Naive B cell (primary cell): ENCODE results near the gene DOK4. TPM values are rescaled to one million over a fixed set of nuclear protein-coding genes. Genes with fewer than 3 reads are reported as not detected.
"Not testable (repeated sequence)": the region's sequence is repeated elsewhere in the genome, so short reads cannot be mapped to it uniquely, and the experiment has no call there.

ENCODE experiments used
- ATAC-seq, 2 donors: fragments of 150-1000 bp; cut with Tn5 transposase; 2 replicates each; pipeline ENCODE4 v1.10.0; 2021; ENCODE audit warnings: low read depth in 2 of 2, mild to moderate bottlenecking in 2 of 2, moderate library complexity in 2 of 2
- DNase-seq: peaks from one replicate; pipeline ENCODE4 v3.0.0; 2022
- H3K27ac Mint-ChIP-seq, 6 donors: one replicate each; pipeline ENCODE4 v1.8.0; 2020 to 2022; ENCODE audit warnings: mild to moderate bottlenecking in 6 of 6, mixed read lengths in 6 of 6, moderate library complexity in 5 of 6, inconsistent platforms in 2 of 6
- H3K27me3 Mint-ChIP-seq, 3 donors: one replicate each; pipeline ENCODE4 v1.8.0; 2021 to 2022; ENCODE audit warnings: mixed read lengths in 3 of 3, mild to moderate bottlenecking in 1 of 3
- H3K36me3 Mint-ChIP-seq, 2 donors: one replicate each; pipeline ENCODE4 v1.8.0; 2020 to 2022; ENCODE audit warnings: mixed read lengths in 2 of 2, inconsistent platforms in 1 of 2, mild to moderate bottlenecking in 1 of 2
- H3K4me1 Mint-ChIP-seq, 3 donors: one replicate each; pipeline ENCODE4 v1.8.0; 2020 to 2022; ENCODE audit warnings: mixed read lengths in 3 of 3, inconsistent platforms in 1 of 3, mild to moderate bottlenecking in 1 of 3, moderate library complexity in 1 of 3
- H3K4me3 Mint-ChIP-seq, 8 donors: one replicate each; pipeline ENCODE4 v1.8.0; 2020 to 2022; ENCODE audit warnings: mild to moderate bottlenecking in 8 of 8, mixed read lengths in 8 of 8, moderate library complexity in 8 of 8, inconsistent platforms in 2 of 8
- H3K9me3 Mint-ChIP-seq, 7 donors: one replicate each; pipeline ENCODE4 v1.8.0; 2020 to 2022; ENCODE audit warnings: mixed read lengths in 7 of 7, mild to moderate bottlenecking in 5 of 7, inconsistent platforms in 2 of 7, moderate library complexity in 1 of 7
- polyA plus RNA-seq, 6 donors: library from polyadenylated mRNA; unstranded; fragments of 300-500 nt; fragmentation: Illumina TruSeq; gene quantifications; one replicate each; pipeline ENCODE4 v1.2.3, GENCODE V29; 2021; ENCODE audit warnings: low read depth in 6 of 6

DOK4 gene
- polyA plus RNA-seq, 6 donors from 2014 or later: 0.22 to 2.1 (median 1.4) TPM; not detected in 1

GRCh38 chr16:57462978-57463362 lies 23.3 kb downstream of the DOK4 start:
- peaks cover 0 to 13% of the 10 kb centered on the region in 2 donors for H3K36me3 Mint-ChIP-seq
- DNase-seq: no peak
- peak overlapping the region; percentile 88 to 100 (median 100) for H3K4me3 Mint-ChIP-seq
- no peaks in the 10 kb centered on the region for H3K27me3 Mint-ChIP-seq
- ATAC-seq: no peak
- peaks cover 17 to 34% (median 21%) of the 10 kb centered on the region in 3 donors for H3K4me1 Mint-ChIP-seq
- H3K27ac Mint-ChIP-seq: peak overlapping the region in 4 of 6 donors; percentile 44 to 90 (median 78)
- H3K9me3 Mint-ChIP-seq: no peaks in the 10 kb centered on the region

- H3K27me3 Mint-ChIP-seq: no peaks in the 10 kb centered on the region
- H3K27ac Mint-ChIP-seq: peak within 1 kb of the TSS; percentile 90 to 99 (median 96)
- peaks cover 17 to 34% (median 21%) of the 10 kb centered on the region in 3 donors for H3K4me1 Mint-ChIP-seq
- DNase-seq (peak; percentile 88), ATAC-seq (peak; percentile 97 to 98)
- peak within 1 kb of the TSS; percentile 88 to 100 (median 100) for H3K4me3 Mint-ChIP-seq
- peaks cover 0 to 8% of the 10 kb centered on the region in 2 donors for H3K36me3 Mint-ChIP-seq
- H3K9me3 Mint-ChIP-seq: no peaks in the 10 kb centered on the region
These were observed 23.9 kb downstream of the DOK4 start, which contains the start of gene POLR2C for GRCh38 chr16:57462209-57462977. POLR2C (plus strand) TSS chr16:57462679; CDS start chr16:57462725, 46 bp downstream.

GRCh38 chr16:57452021-57452420 lies 34.3 kb downstream of the DOK4 start:
- H3K9me3 Mint-ChIP-seq: no peaks in the 10 kb centered on the region
- H3K4me1 Mint-ChIP-seq: peaks cover 10 to 11% (median 11%) of the 10 kb centered on the region in 3 donors
- no peak overlapping the region for H3K4me3 Mint-ChIP-seq
- ATAC-seq (no peak), DNase-seq (no peak)
- H3K27me3 Mint-ChIP-seq: no peaks in the 10 kb centered on the region
- H3K36me3 Mint-ChIP-seq: peaks cover 23 to 34% of the 10 kb centered on the region in 2 donors
- H3K27ac Mint-ChIP-seq: peak overlapping the region in 1 of 6 donors; percentile 37

- peak; percentile 98 for ATAC-seq
- H3K4me3 Mint-ChIP-seq: peak within 1 kb of the TSS; percentile 88 to 95 (median 93)
- DNase-seq: peak; percentile 86
- H3K4me1 Mint-ChIP-seq: peaks cover 11 to 29% (median 20%) of the 10 kb centered on the region in 3 donors
- H3K9me3 Mint-ChIP-seq: no peaks in the 10 kb centered on the region
- no peaks in the 10 kb centered on the region for H3K27me3 Mint-ChIP-seq
- H3K36me3 Mint-ChIP-seq: peaks cover 2 to 5% of the 10 kb centered on the region in 2 donors
- peak within 1 kb of the TSS; percentile 82 to 97 (median 90) for H3K27ac Mint-ChIP-seq
These were observed 38.9 kb downstream of the DOK4 start, which contains the start of the genes CIAPIN1 and COQ9 for GRCh38 chr16:57447186-57447962. CIAPIN1 (minus strand) TSS chr16:57447385; CDS start chr16:57440928, 6,457 bp downstream. COQ9 (plus strand) TSS chr16:57447479; CDS start chr16:57447506, 27 bp downstream.

- Mint-ChIP-seq H3K27ac (peak overlapping the region; percentile 82 to 97 (median 90)), H3K4me3 (peak overlapping the region; percentile 88 to 95 (median 93)), H3K27me3 (no peaks in the 10 kb centered on the region), H3K4me1 (peaks cover 11 to 29% (median 20%) of the 10 kb centered on the region in 3 donors), H3K36me3 (peaks cover 0 to 4% of the 10 kb centered on the region in 2 donors), H3K9me3 (peaks cover 0 to under 1% (median 0%) of the 10 kb centered on the region in 7 donors)
- DNase-seq (peak; percentile 31), ATAC-seq (peak; percentile 12 to 20)
These were observed 39.6 kb downstream of the DOK4 start for GRCh38 chr16:57446531-57447185.

- Mint-ChIP-seq H3K9me3 (peaks cover 0 to 12% (median under 1%) of the 10 kb centered on the region in 7 donors), H3K27ac (peak overlapping the region in 1 of 6 donors; percentile 33), H3K27me3 (no peaks in the 10 kb centered on the region), H3K36me3 (peaks cover 4 to 11% of the 10 kb centered on the region in 2 donors), H3K4me3 (peak overlapping the region in 6 of 8 donors; percentile 40 to 88 (median 64)), H3K4me1 (peaks cover 11 to 24% (median 15%) of the 10 kb centered on the region in 3 donors)
- no peak for DNase-seq
- ATAC-seq: no peak
These were observed 40.8 kb downstream of the DOK4 start for GRCh38 chr16:57445510-57445909.

GRCh38 chr16:57444711-57445110 lies 41.6 kb downstream of the DOK4 start:
- ATAC-seq (no peak), DNase-seq (no peak)
- Mint-ChIP-seq H3K27ac (no peak overlapping the region), H3K4me1 (peaks cover 10 to 24% (median 15%) of the 10 kb centered on the region in 3 donors), H3K4me3 (peak overlapping the region in 2 of 8 donors; percentile 51 to 69), H3K27me3 (no peaks in the 10 kb centered on the region), H3K9me3 (peaks cover 0 to 20% (median 8%) of the 10 kb centered on the region in 7 donors), H3K36me3 (peaks cover 12 to 19% of the 10 kb centered on the region in 2 donors)

GRCh38 chr16:57440551-57440950 lies 45.7 kb downstream of the DOK4 start:
- Mint-ChIP-seq H3K9me3 (peaks cover 0 to 30% (median 11%) of the 10 kb centered on the region in 7 donors), H3K4me3 (peak overlapping the region in 1 of 8 donors; percentile 3)
- H3K4me1 Mint-ChIP-seq: not testable (repeated sequence)

GRCh38 chr16:57439947-57440346 lies 46.3 kb downstream of the DOK4 start:
- H3K4me3 Mint-ChIP-seq: peak overlapping the region in 2 of 8 donors; percentile 3
- H3K27ac Mint-ChIP-seq: peak overlapping the region in 1 of 6 donors; percentile 21
- not testable (repeated sequence) for H3K4me1 Mint-ChIP-seq, ATAC-seq, DNase-seq, H3K27me3 Mint-ChIP-seq
- peaks cover 0 to 30% (median 11%) of the 10 kb centered on the region in 7 donors for H3K9me3 Mint-ChIP-seq
- peaks cover 28 to 39% of the 10 kb centered on the region in 2 donors for H3K36me3 Mint-ChIP-seq

More at GRCh38 chr16:57440551-57440950, 45.7 kb downstream of the DOK4 start:
- H3K36me3 Mint-ChIP-seq: peaks cover 27 to 39% of the 10 kb centered on the region in 2 donors
- not testable (repeated sequence) for DNase-seq, H3K27me3 Mint-ChIP-seq, H3K27ac Mint-ChIP-seq, ATAC-seq

GRCh38 chr16:57435838-57436237 lies 50.5 kb downstream of the DOK4 start:
- DNase-seq: no peak
- H3K27me3 Mint-ChIP-seq: no peaks in the 10 kb centered on the region
- no peak for ATAC-seq
- no peak overlapping the region for H3K4me3 Mint-ChIP-seq
- peaks cover 0 to 21% (median 10%) of the 10 kb centered on the region in 7 donors for H3K9me3 Mint-ChIP-seq
- no peaks in the 10 kb centered on the region for H3K4me1 Mint-ChIP-seq
- H3K27ac Mint-ChIP-seq: no peak overlapping the region
- H3K36me3 Mint-ChIP-seq: peaks cover 39 to 55% of the 10 kb centered on the region in 2 donors

- H3K9me3 Mint-ChIP-seq: peaks cover 0 to 3% (median 0%) of the 10 kb centered on the region in 7 donors
- ATAC-seq (no peak), DNase-seq (no peak)
- no peak overlapping the region for H3K4me3 Mint-ChIP-seq
- H3K36me3 Mint-ChIP-seq: peaks cover 32 to 53% of the 10 kb centered on the region in 2 donors
- no peaks in the 10 kb centered on the region for H3K27me3 Mint-ChIP-seq
- no peak overlapping the region for H3K27ac Mint-ChIP-seq
- H3K4me1 Mint-ChIP-seq: no peaks in the 10 kb centered on the region
These were observed 52.3 kb downstream of the DOK4 start for GRCh38 chr16:57434003-57434402.

- no peaks in the 10 kb centered on the region for H3K27me3 Mint-ChIP-seq
- H3K4me3 Mint-ChIP-seq: no peak overlapping the region
- peaks cover 31 to 51% of the 10 kb centered on the region in 2 donors for H3K36me3 Mint-ChIP-seq
- H3K9me3 Mint-ChIP-seq: no peaks in the 10 kb centered on the region
- DNase-seq: no peak
- no peaks in the 10 kb centered on the region for H3K4me1 Mint-ChIP-seq
- H3K27ac Mint-ChIP-seq: no peak overlapping the region
- no peak for ATAC-seq
These were observed 53.3 kb downstream of the DOK4 start for GRCh38 chr16:57432989-57433388.
